Fibroblast of skin of right biceps (primary cell): ENCODE measurements around the gene GATA2.

Source experiments
- DNase-seq: peaks from one replicate; pipeline ENCODE4 v3.0.0-alpha.2; 2013

GATA2 gene

DNA sequence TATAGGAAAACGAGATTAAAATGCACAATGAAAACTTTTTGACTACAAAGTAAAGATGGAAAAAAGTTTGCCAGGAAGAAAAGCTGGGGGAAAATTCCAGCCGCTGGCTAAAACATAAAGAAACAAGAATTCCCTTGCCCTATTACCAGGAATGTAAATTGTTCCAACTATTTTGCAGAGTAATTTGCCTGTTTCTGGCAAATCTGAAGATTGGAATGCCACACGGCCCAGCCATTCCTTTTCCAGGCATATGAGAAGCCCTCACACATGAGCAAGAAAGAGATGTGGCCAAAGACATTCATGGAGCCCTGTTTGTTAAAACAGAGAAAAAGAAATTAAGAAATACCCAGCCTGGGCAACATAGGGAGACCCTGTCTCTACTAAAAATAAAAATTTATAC lies 8.4 kb upstream of the GATA2 start:
- no peak for DNase-seq

GRCh38 chr3:128500556-128500955 lies 7.6 kb upstream of the GATA2 start:
- DNase-seq = no peak

- peak; percentile 54 for DNase-seq
Observed at GRCh38 chr3:128499724-128500275, 6.8 kb upstream of the GATA2 start.

DNA sequence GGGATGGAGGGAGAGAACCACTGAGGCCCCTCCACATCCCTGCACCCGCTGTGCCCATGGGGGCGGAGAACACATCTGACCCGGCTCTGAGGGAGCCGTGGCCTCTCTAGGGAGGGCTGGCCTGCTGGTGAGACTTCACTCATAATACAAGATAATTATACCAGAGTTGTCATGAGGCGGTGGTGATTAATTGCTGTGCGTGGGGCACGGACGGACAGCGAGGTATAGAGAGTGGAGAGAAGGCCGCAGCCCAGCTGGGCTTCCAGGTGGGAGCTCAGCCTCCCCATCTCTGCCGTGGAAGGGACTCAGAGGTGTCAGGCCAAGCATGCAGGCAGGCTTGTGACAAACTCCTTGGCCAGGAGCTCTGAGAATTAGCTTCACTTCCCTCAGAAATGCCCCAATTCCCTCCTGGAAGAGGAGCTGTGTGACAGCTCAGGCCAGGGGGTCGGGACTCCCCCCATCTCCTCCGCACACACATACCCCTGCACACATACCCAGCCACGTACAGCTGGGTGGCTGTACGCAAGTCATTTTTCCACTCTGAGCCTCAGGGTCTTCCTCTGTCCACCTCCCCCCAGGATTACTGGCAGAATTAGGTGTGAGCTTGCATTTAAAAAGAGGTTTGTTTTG lies 6.0 kb upstream of the GATA2 start:
- no peak for DNase-seq

GRCh38 chr3:128498127-128498626 lies 5.2 kb upstream of the GATA2 start:
- DNase-seq = no peak

GRCh38 chr3:128497305-128498126 lies 4.5 kb upstream of the GATA2 start:
- peak; percentile 36 for DNase-seq

- DNase-seq = no peak
Observed at GRCh38 chr3:128496602-128497304, 3.8 kb upstream of the GATA2 start.

DNA sequence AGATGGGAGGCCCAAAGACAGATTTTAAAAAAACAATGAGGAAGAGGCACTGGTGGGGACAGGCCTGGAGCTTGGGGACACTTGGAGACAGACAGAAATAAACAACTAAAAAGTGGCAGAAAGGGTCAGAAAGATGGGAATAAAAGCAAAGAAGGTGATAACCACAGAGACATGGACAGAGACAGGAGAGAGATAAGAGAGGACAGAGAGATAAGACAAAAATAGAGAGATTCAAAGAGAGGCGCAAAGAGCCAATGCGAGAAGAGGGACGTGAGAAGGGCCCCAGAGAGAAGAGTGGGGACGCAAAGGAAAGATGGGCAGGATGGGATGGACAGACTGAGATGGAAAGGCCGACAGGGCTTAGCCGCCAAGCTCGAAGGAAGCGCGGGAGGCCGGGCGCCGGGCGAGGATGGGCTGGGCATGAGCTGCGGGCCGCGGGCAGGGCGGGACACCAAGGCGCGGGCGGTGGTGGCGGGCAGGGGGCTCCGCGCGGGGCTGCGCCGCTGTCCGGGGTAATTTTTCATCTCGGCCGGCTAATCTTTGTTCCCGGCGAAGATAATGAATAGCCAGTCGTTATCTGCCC lies 3.1 kb upstream of the GATA2 start:
- DNase-seq = no peak

GRCh38 chr3:128495435-128495970 lies 2.5 kb upstream of the GATA2 start:
- DNase-seq = no peak

DNA sequence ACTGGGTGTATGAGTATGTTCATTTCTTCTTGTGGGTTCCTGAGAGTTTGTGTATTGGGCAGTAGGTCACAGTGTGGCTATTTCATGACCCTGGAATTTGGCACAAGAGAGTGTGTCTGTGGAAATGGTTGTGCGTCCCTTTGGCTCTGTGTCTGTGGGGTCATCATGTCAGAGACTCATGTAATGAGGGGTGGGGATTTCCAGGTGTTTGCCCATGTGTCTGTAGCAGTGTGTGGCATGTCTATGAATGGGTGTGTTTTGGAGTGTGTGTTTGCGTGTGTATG lies 1.3 kb upstream of the GATA2 start:
- DNase-seq = no peak

- no peak for DNase-seq
Observed at GRCh38 chr3:128493570-128494366, 767 bp upstream of the GATA2 start.

DNA sequence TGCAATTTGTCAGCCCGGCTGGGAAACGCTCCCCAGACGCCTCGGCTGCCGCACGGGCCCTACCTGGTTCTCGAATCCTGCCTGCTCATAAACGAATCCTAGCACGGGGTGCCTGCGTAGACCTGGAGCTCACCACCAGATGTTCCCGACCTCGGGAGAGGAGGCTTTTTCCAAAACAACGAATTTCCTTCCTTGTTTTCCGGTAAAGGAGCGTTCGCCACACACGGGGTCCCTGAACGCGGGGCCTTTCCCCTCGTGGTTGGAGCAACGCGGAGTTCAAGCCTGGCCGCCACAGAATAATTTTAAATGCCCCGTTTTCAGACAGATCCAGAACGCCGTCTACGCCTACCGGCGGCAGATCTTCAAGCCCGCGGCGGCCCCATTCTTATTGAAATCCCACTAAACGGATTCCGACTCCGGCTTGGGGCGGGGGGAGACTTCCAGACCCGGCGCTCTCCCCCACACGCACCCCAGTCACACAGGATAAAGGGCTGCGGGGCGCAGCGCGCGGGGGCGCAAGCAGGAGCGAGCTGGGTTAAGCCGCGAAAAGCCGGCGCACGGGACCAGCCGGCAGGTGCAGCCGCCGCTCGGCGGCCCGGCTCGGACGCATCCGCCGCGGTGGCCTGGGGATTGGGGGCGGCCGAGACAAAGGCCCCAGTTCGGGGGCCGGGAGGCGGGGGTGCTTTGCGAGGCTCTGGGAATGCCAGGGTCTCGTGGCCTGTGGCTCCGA lies 895 bp downstream of the GATA2 start:
- no peak for DNase-seq

- DNase-seq = no peak
Observed at GRCh38 chr3:128491691-128491940, 1.4 kb downstream of the GATA2 start.

- DNase-seq = no peak
Observed at GRCh38 chr3:128490915-128491690, 1.9 kb downstream of the GATA2 start.

DNA sequence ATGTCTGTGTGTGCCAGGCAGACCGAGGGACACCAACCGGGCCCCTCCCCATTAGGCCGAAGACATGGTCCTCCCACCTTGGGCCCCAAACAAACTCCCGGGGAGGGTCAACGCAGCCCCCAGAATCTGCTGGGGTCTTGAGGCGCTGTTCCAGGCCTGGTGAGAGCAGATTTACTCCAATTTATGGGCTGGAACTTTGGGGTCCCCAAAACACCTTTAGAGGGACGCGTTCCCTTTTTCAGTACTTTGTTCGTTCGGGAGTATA lies 2.4 kb downstream of the GATA2 start:
- DNase-seq = no peak

DNA sequence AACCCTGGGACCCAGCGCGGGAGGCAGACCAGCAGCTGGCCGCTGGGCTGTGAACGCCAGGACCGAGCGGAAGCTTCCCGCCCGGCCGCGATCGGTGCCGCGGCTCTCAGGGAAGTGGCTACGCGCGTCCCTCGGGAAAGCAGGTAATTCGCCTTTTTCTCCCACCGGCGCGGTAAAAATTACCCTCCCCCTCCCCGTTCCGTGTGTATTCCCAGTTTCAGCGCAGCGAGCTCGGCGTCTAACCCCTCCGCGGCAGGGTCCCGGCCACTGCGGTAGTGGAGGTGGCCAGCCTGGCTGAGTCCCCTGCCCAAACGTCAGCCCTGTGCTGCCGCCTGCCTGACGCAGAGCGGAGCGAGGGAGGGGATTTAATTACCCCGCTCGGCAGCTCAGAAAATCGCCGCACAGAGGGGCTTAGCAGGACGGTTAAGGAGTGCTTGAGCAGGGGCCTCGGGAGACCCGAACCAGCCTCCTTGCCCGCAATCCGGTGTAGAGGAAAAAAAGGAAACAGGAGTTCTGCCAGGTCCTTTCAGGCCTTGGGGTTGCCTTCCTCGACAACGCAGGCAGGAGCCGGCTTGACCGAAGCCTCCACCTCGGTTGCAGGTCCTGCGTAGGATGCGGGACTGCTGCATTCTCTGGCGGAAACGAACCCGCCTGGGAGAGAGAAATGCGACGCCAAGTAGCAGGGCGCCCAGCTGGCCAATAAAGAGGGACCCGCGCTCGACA lies 2.9 kb downstream of the GATA2 start:
- peak; percentile 39 for DNase-seq

DNA sequence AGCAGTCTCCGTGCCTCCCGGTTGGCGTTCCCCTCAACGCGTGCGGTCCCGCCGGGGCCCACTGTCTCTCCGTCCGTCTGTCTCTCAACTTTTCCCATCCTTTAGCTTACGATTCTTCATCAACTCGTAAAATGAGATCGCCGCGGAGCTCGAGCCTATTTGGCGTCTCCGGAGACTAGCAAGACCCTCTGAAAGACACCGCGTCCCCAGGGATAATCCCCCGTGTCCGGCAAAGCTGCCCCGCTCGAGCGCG lies 3.4 kb downstream of the GATA2 start:
- DNase-seq = no peak

- DNase-seq = peak; percentile 71
Observed at GRCh38 chr3:128488991-128489673, 3.9 kb downstream of the GATA2 start.

DNA sequence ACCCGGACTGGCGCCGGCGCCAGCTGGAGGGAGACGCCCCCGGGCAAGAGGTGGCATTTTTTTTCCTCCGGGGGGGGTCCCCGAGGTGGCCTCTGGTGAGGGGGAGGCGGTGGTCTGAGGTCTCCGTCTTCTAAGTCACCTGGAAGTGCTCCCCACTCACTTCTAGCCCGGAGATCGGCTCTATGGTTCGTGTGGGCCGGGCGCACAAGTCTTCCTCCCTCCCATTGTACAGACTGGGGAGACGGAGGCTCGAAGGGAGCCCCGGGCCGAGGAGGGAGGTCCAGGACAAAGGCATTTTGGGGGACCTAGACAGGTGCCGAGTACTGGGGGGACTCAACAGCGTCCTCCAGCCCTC lies 4.4 kb downstream of the GATA2 start:
- DNase-seq = no peak
